OCI-LY3 (cell line): ENCODE data around the gene COPRS.
"Not testable (repeated sequence)": the region's sequence is repeated elsewhere in the genome, so short reads cannot be mapped to it uniquely, and the experiment has no call there.

Experiments used
- H2AFZ ChIP-seq: fragments of 200-600, 300-600 bp; shearing (Covaris generic); 2 replicates; pipeline ENCODE4 v1.6.0; 2014; ENCODE audit warnings: antibody characterized with exemption, low read depth, low read length
- H3K27ac ChIP-seq: fragments of 200-600, 300-600 bp; sonication (generic); 2 replicates; pipeline ENCODE4 v1.5.1; 2014; ENCODE audit warnings: mild to moderate bottlenecking, low read length, moderate library complexity, mixed read lengths
- H3K27me3 ChIP-seq: fragments of 200-600, 300-600 bp; sonication (generic); 2 replicates; pipeline ENCODE4 v1.6.1; 2014; ENCODE audit warnings: low read depth, low read length, mixed read lengths
- H3K36me3 ChIP-seq: fragments of 200-600, 300-600 bp; sonication (generic); replicated peaks from 2 replicates; pipeline ENCODE3; 2014; ENCODE audit warnings: low read depth, low read length, mixed read lengths
- H3K4me1 ChIP-seq: fragments of 300-600, 200-600 bp; sonication (generic); 2 replicates; pipeline ENCODE4 v1.6.1; 2014; ENCODE audit warnings: low read length, mixed read lengths
- H3K4me2 ChIP-seq: fragments of 200-600, 300-600 bp; sonication (generic); 2 replicates; pipeline ENCODE4 v1.6.1; 2014; ENCODE audit warnings: low read length, mixed read lengths
- H3K4me3 ChIP-seq: fragments of 300-600, 200-600 bp; sonication (generic); 2 replicates; pipeline ENCODE4 v1.5.1; 2014; ENCODE audit warnings: antibody characterized with exemption, mild to moderate bottlenecking, low read length, moderate library complexity
- H3K79me2 ChIP-seq: fragments of 300-600, 200-600 bp; shearing (Covaris generic); 2 replicates; pipeline ENCODE4 v1.6.1; 2014; ENCODE audit warnings: mild to moderate bottlenecking, low read length, mixed read lengths
- H3K9ac ChIP-seq: fragments of 300-600, 200-600 bp; shearing (Covaris generic); 2 replicates; pipeline ENCODE4 v1.6.0; 2014; ENCODE audit warnings: mild to moderate bottlenecking, low read length, moderate library complexity
- H3K9me3 ChIP-seq: fragments of 200-600, 300-600 bp; shearing (Covaris generic); 2 replicates; pipeline ENCODE4 v1.6.1; 2014; ENCODE audit warnings: low read length, mixed read lengths; ENCODE audit not compliant: insufficient read depth
- H4K20me1 ChIP-seq: fragments of 200-600, 300-600 bp; sonication (generic); 2 replicates; pipeline ENCODE4 v1.6.1; 2016; ENCODE audit warnings: low read length, mixed read lengths; ENCODE audit not compliant: insufficient read depth
- EZH2phosphoT487 ChIP-seq: fragments of 200-600 bp; shearing (Covaris generic); IDR thresholded peaks from 2 replicates; pipeline ENCODE4 v1.6.1; 2018; ENCODE audit warnings: antibody characterized with exemption, mixed run types, low read depth
- TF ChIP-seq, protein P1 (sequence below): fragments of 200-600, 300-600 bp; sonication (generic); IDR thresholded peaks from 2 replicates; pipeline ENCODE4 v1.5.1; 2014; ENCODE audit warnings: antibody characterized with exemption, low read length, low read depth

The COPRS gene

GRCh38 chr17:31824766-31825360 lies 34.2 kb downstream of the COPRS start:
- H4K20me1 ChIP-seq, result no peaks in the 10 kb centered on the region
- no peaks in the 10 kb centered on the region for H3K9me3 ChIP-seq
- H3K27ac ChIP-seq, result no peak overlapping the region
- TF ChIP-seq EZH2phosphoT487, result no peak
- TF ChIP-seq, protein P1, sequence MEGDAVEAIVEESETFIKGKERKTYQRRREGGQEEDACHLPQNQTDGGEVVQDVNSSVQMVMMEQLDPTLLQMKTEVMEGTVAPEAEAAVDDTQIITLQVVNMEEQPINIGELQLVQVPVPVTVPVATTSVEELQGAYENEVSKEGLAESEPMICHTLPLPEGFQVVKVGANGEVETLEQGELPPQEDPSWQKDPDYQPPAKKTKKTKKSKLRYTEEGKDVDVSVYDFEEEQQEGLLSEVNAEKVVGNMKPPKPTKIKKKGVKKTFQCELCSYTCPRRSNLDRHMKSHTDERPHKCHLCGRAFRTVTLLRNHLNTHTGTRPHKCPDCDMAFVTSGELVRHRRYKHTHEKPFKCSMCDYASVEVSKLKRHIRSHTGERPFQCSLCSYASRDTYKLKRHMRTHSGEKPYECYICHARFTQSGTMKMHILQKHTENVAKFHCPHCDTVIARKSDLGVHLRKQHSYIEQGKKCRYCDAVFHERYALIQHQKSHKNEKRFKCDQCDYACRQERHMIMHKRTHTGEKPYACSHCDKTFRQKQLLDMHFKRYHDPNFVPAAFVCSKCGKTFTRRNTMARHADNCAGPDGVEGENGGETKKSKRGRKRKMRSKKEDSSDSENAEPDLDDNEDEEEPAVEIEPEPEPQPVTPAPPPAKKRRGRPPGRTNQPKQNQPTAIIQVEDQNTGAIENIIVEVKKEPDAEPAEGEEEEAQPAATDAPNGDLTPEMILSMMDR, result no peak
- H2AFZ ChIP-seq, result no peak overlapping the region
- no peak overlapping the region for H3K9ac ChIP-seq
- H3K4me2 ChIP-seq, result no peak overlapping the region
- H3K79me2 ChIP-seq, result no peaks in the 10 kb centered on the region
- no peaks in the 10 kb centered on the region for H3K36me3 ChIP-seq
- H3K4me1 ChIP-seq, result no peaks in the 10 kb centered on the region
- H3K4me3 ChIP-seq, result no peak overlapping the region
- no peaks in the 10 kb centered on the region for H3K27me3 ChIP-seq

DNA sequence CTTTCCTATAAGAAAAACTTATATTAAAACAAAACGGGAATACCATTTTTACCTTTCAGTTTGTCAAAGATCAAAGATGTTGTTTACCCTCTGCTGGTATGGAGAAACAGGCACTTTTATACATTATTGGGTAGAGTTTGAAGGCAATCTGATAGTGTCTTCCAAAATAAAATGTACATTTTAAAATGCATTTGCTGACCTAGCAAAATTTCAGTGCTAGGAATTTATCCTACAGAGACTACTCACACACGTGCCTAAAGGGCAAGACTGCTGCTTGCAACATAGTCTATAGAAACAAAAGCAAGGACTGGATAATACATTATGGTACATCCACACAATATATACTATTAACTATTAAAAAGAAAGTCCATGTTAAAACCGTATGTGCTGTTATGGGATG lies 36.0 kb downstream of the COPRS start:
- TF ChIP-seq, protein P1, result no peak
- TF ChIP-seq EZH2phosphoT487, result no peak
- no peaks in the 10 kb centered on the region for H3K4me1 ChIP-seq

DNA sequence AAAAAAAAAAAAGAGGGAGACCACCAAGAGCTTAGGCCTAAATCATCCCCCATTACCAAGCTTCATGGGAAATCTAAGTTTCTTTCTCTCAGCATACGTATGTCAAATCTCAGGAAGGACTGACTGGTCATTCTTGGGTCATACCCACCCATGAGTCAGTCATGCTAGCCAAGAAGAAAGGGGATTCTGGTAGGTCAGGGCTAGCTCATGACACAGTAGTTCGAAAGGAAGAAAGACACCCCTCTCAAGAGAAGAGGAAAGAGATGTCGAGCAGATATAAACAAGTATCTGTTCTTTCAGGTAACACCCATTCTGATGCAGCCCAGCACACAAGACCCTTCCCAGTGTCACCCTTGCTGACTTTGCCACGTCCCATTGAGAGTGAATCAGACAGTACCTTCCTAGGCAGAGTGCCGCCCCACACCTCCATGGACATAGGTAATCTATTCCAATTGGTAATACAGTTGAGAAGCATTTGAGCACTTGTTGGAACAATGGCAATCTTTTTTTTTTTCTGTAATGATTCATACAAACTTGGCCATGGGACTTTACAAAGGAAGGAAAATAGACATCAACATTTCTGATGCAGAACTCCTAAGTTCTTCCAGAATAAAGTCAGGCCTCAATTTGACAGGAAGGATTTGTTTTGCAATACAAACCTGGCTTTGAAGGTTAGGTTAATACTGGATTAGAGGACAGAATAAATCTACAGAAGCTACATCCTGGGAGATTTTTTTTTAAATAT lies 38.2 kb downstream of the COPRS start:
- no peak for TF ChIP-seq EZH2phosphoT487
- TF ChIP-seq, protein P1, result no peak
- Histone ChIP-seq H3K36me3 (no peaks in the 10 kb centered on the region), H4K20me1 (no peaks in the 10 kb centered on the region), H3K4me3 (no peak overlapping the region), H3K9ac (no peak overlapping the region), H3K4me1 (no peaks in the 10 kb centered on the region), H3K27me3 (no peaks in the 10 kb centered on the region), H2AFZ (no peak overlapping the region), H3K79me2 (no peaks in the 10 kb centered on the region), H3K4me2 (no peak overlapping the region), H3K27ac (no peak overlapping the region), H3K9me3 (no peaks in the 10 kb centered on the region)

More for the DNA sequence above, 36.0 kb downstream of the COPRS start:
- H3K79me2 ChIP-seq, result no peaks in the 10 kb centered on the region
- no peak overlapping the region for H3K4me3 ChIP-seq
- no peak overlapping the region for H3K9ac ChIP-seq
- no peak overlapping the region for H2AFZ ChIP-seq
- H3K36me3 ChIP-seq, result no peaks in the 10 kb centered on the region
- H3K27me3 ChIP-seq, result no peaks in the 10 kb centered on the region
- no peaks in the 10 kb centered on the region for H4K20me1 ChIP-seq
- no peak overlapping the region for H3K27ac ChIP-seq
- H3K4me2 ChIP-seq, result no peak overlapping the region
- no peaks in the 10 kb centered on the region for H3K9me3 ChIP-seq

- H3K27ac ChIP-seq, result no peak overlapping the region
Observed at GRCh38 chr17:31819578-31819977, 39.5 kb downstream of the COPRS start.

DNA sequence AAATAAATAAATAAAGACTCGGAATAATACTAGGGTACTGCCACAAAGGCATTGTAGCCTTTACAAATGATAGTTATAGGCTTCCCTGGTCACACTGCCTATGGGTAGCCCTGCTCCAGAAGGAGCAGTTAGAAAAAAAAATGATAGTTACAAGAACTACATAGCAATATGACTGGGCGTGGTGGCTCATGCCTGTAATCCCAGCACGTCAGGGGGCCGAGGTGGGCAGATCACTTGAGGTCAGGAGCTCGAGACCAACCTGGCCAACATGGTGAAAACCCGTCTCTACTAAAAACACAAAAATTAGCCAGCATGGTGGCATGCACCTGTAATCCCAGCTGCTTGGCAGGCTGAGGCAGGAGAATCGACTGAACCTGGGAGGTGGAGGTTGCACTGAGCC lies 40.2 kb downstream of the COPRS start:
- not testable (repeated sequence) for H3K9me3 ChIP-seq, H4K20me1 ChIP-seq, H3K9ac ChIP-seq

More at GRCh38 chr17:31819578-31819977, 39.5 kb downstream of the COPRS start:
- H3K4me1 ChIP-seq, result no peaks in the 10 kb centered on the region
- H3K9me3 ChIP-seq, result no peaks in the 10 kb centered on the region
- H3K4me3 ChIP-seq, result no peak overlapping the region
- no peak overlapping the region for H3K4me2 ChIP-seq
- no peak overlapping the region for H2AFZ ChIP-seq
- no peaks in the 10 kb centered on the region for H3K79me2 ChIP-seq
- no peak overlapping the region for H3K9ac ChIP-seq
- H4K20me1 ChIP-seq, result no peaks in the 10 kb centered on the region
- TF ChIP-seq, protein P1, result no peak
- no peak for TF ChIP-seq EZH2phosphoT487
- H3K36me3 ChIP-seq, result no peaks in the 10 kb centered on the region
- no peaks in the 10 kb centered on the region for H3K27me3 ChIP-seq

More for the DNA sequence above, 40.2 kb downstream of the COPRS start:
- not testable (repeated sequence) for H3K4me2 ChIP-seq, H3K4me3 ChIP-seq, H3K79me2 ChIP-seq, H2AFZ ChIP-seq, H3K4me1 ChIP-seq, H3K27me3 ChIP-seq, H3K27ac ChIP-seq, H3K36me3 ChIP-seq
